Calu3 (cell line): ENCODE measurements around the gene CCT6A. TPM values are rescaled to one million over a fixed set of nuclear protein-coding genes. Genes with fewer than 3 reads are reported as not detected.
"Not testable (repeated sequence)": the region's sequence is repeated elsewhere in the genome, so short reads cannot be mapped to it uniquely, and the experiment has no call there.

ENCODE experiments used
- BruUV-seq: library from RNA; stranded (reverse); fragments of 400-500 nt; replicated peaks from 2 replicates; lab custom pipeline; 2021; lab: Mats Ljungman, UMichigan
- CTCF ChIA-PET: fragments of 300-600 bp; sonication (Branson Sonifier 250); formaldehyde crosslinking; loops from one replicate; lab custom pipeline; 2022; ENCODE audit warnings: antibody characterized with exemption; lab: Charles Lee
- DNase-seq: peaks from one replicate; pipeline ENCODE4 v3.0.0; 2022
- H3K27ac Mint-ChIP-seq: one replicate; pipeline ENCODE4 v1.8.0; 2022; ENCODE audit warnings: mixed read lengths; ENCODE audit not compliant: unreplicated experiment
- H3K27me3 Mint-ChIP-seq: one replicate; pipeline ENCODE4 v1.8.0; 2022; ENCODE audit warnings: mixed read lengths; ENCODE audit not compliant: unreplicated experiment
- H3K36me3 Mint-ChIP-seq: one replicate; pipeline ENCODE4 v1.8.0; 2022; ENCODE audit warnings: mild to moderate bottlenecking, moderate library complexity, mixed read lengths; ENCODE audit not compliant: insufficient read depth, unreplicated experiment
- H3K4me1 Mint-ChIP-seq: one replicate; pipeline ENCODE4 v1.8.0; 2022; ENCODE audit warnings: mild to moderate bottlenecking, low read depth, mixed read lengths; ENCODE audit not compliant: unreplicated experiment
- H3K4me3 Mint-ChIP-seq: one replicate; pipeline ENCODE4 v1.8.0; 2022; ENCODE audit warnings: mild to moderate bottlenecking, low read depth, moderate library complexity, mixed read lengths; ENCODE audit not compliant: unreplicated experiment
- H3K9me3 Mint-ChIP-seq: one replicate; pipeline ENCODE4 v1.8.0; 2022; ENCODE audit warnings: low read depth, mixed read lengths; ENCODE audit not compliant: unreplicated experiment
- intact Hi-C: fragments of 100-400 bp; cut with micrococcal nuclease; formaldehyde crosslinking; loops from one replicate; pipeline ENCODE4 v1.10.0; 2022; ENCODE audit not compliant: unreplicated experiment
- total RNA-seq: library from RNA; stranded (reverse); gene quantifications from 2 replicates; pipeline ENCODE4 v1.2.3, GENCODE V29; 2022
- TF ChIP-seq, protein P1 (sequence below): fragments of 200-600 bp; IDR thresholded peaks from one replicate; pipeline ENCODE4 v1.8.0; 2022; ENCODE audit warnings: antibody characterized with exemption; ENCODE audit not compliant: unreplicated experiment

CCT6A gene
- total RNA-seq, 1 experiment from 2014 or later: 421 TPM

DNA sequence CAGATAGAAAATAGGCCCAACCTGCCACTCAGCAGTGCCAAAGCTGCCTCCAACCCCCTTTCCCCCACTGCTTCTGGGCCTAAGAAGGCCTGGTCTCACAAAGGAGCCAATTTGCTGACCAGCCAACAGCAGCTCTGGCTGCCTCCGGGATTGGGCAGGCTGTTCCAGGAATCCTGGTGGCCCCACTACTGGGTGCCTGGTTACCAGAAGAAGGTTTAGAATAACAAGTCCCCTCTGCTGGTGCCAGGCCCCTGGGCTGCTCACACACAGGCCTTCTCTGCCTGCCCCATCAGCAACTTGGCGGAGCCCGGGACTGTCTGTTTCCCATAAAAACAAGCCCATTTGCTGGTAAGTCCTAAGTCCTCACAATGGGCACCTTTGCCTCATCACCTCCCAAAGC is 40.0 kb downstream of the CCT6A start:
- no TSS peak for BruUV-seq
- no peak overlapping the region for H3K27ac Mint-ChIP-seq
- intact Hi-C loops: no loop called here

DNA sequence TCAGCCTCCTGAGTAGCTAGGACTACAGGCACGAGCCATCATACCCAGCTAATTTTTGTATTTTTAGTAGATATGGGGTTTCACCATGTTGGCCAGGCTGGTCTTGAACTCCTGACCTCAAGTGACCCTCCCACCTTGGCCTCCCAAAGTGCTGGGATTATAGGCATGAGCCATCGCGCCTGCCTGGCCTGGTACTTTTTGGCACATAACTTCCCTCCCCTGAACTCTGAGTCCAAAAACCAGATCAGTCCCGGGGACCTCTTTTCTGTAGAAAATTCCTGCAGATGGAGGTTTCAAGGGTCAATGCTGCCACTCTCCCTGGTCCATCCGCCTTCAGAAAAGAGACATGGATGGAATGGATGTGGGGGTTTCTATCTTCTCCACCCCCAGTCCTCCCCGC is 40.8 kb downstream of the CCT6A start:
- intact Hi-C loops, DNase-seq, H3K4me1 Mint-ChIP-seq, H3K9me3 Mint-ChIP-seq, BruUV-seq, H3K4me3 Mint-ChIP-seq, H3K27ac Mint-ChIP-seq, H3K27me3 Mint-ChIP-seq: not testable (repeated sequence)
- CTCF ChIA-PET: interaction anchor here (0.5 to 1.6 kb wide), 6 partner anchors 16 to 1292 kb away, joined by 3 to 7 read pairs (median 6); partner anchors contain the start of genes CCT6A and PSPH
- peaks cover 50% of the 10 kb centered on the region for H3K36me3 Mint-ChIP-seq

More for the DNA sequence above, 40.0 kb downstream of the CCT6A start:
- TF ChIP-seq, protein P1, sequence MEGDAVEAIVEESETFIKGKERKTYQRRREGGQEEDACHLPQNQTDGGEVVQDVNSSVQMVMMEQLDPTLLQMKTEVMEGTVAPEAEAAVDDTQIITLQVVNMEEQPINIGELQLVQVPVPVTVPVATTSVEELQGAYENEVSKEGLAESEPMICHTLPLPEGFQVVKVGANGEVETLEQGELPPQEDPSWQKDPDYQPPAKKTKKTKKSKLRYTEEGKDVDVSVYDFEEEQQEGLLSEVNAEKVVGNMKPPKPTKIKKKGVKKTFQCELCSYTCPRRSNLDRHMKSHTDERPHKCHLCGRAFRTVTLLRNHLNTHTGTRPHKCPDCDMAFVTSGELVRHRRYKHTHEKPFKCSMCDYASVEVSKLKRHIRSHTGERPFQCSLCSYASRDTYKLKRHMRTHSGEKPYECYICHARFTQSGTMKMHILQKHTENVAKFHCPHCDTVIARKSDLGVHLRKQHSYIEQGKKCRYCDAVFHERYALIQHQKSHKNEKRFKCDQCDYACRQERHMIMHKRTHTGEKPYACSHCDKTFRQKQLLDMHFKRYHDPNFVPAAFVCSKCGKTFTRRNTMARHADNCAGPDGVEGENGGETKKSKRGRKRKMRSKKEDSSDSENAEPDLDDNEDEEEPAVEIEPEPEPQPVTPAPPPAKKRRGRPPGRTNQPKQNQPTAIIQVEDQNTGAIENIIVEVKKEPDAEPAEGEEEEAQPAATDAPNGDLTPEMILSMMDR: no peak
- H3K4me1 Mint-ChIP-seq: no peaks in the 10 kb centered on the region
- DNase-seq: no peak
- H3K4me3 Mint-ChIP-seq: no peak overlapping the region
- no peaks in the 10 kb centered on the region for H3K27me3 Mint-ChIP-seq
- H3K36me3 Mint-ChIP-seq: peaks cover 50% of the 10 kb centered on the region
- CTCF ChIA-PET: interaction anchor here (0.6 kb wide), 1 partner anchor 59 kb away, joined by 3 read pairs; no protein-coding TSS in a partner anchor
- H3K9me3 Mint-ChIP-seq: no peaks in the 10 kb centered on the region

DNA sequence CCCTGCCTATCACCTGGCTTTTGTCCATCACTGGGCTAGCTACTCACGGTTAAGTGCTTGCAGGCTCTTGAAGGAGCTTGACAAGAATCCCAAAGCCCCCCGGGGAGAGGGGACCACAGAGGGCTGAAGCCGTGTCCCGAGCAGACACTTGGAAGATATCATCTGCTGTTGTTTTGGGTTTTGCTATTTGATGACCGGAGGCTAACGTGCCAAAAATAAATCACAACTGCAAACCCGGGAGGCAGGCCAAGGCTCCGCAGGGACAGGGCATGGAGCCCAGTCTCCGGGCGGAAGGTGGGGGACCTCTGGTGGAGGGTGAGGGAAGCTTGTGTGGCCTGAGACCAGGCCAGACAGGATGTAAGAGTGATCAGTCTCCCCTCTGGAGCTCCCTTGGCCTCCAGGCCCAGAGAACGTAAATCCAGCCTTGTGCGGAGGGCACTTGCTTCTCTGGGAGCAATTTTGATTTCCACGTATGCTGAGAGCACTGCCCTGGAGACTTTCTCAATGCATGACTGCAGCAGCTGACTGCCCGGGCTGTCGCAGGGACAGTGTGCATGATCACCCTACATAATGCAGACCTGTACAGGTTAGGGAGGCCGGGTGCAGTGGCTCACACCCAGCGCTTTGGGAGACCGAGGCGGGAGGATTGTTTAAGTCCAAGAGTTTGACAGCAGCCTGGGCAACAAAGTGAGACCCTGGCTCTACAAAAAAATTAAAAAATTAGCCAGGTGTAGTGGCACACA is 41.4 kb downstream of the CCT6A start, which contains the start of gene PHKG1:
Gene PHKG1, minus strand, starts transcription at position 164 of the 743 bp plus-strand sequence. CDS start 4,011 bp downstream, outside the sequence.
- peak; percentile 64 for DNase-seq
- Mint-ChIP-seq H3K36me3 (peaks cover 52% of the 10 kb centered on the region), H3K27ac (peak within 1 kb of the TSS; percentile 20), H3K9me3 (no peaks in the 10 kb centered on the region), H3K27me3 (no peaks in the 10 kb centered on the region), H3K4me1 (no peaks in the 10 kb centered on the region), H3K4me3 (no peak within 1 kb of the TSS)
- CTCF ChIA-PET: interaction anchor here (0.5 to 1.6 kb wide), 7 partner anchors 15 to 1292 kb away, joined by 3 to 7 read pairs (median 5); partner anchors contain the start of genes CCT6A and PSPH
- intact Hi-C loops: no loop called here
- BruUV-seq: no TSS peak
- TF ChIP-seq, protein P1: peak; percentile 68

DNA sequence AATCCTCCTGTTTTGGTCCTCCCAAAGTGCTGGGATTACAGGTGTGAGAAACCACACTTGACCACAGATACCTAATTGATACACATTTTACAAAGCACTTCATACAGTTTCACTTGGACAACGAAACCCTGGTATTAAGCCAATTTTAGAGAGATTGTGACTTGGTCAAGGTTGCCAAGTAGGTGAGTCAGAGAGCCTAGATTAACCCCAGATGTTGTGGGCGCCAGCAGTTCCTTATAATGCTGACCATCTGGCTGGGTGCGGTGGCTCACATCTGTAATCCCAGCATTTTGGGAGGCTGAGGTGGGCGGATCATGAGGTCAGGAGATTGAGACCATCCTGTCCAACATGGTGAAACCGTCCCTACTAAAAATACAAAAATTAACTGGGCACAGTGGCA is 46.1 kb downstream of the CCT6A start:
- Mint-ChIP-seq H3K4me3 (no peak overlapping the region), H3K9me3 (no peaks in the 10 kb centered on the region), H3K27ac (no peak overlapping the region), H3K27me3 (no peaks in the 10 kb centered on the region), H3K4me1 (no peaks in the 10 kb centered on the region), H3K36me3 (peaks cover 81% of the 10 kb centered on the region)
- no peak for DNase-seq
- BruUV-seq: no TSS peak
- CTCF ChIA-PET: interaction anchor here (0.9 kb wide), 1 partner anchor 10 kb away, joined by 4 read pairs; no protein-coding TSS in a partner anchor
- TF ChIP-seq, protein P1: no peak
- intact Hi-C loops: no loop called here

DNA sequence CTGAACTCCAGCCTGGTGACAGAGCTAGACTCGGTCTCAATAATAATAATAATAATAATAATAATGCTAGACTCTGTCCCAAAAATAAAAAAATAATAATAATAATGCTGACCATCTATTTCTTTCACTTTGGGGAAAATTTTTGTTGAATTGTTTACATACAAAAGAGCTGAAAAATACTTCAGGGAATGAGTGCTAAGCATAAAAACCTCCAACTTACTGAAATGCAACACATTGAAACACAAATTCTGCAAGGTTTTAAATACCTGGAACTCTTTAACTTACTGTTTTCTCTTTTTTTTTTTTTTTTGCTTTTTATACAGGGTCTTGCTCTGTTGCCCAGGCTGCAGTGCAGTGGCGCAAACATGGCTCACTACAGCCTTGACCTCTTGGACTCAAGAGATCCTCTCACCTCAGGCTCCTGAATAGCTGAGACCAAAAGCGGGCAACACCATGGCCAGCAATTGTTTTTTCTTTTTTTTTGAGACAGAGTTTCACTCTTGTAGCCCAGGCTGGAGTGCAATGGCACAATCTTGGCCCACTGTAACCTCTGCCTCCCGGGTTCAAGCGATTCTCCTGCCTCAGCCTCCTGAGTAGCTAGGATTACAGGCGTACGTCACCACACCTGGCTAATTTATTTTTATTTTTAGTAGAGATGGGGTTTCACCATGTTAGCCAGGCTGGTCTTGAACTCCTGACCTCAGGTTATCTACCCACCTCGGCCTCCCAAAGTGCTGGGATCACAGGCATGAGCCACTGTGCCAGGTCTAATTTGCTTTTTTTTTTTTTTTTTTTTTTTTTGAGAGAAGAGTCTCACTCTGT is 46.8 kb downstream of the CCT6A start:
- H3K27me3 Mint-ChIP-seq, DNase-seq, H3K9me3 Mint-ChIP-seq, intact Hi-C loops, H3K4me1 Mint-ChIP-seq, H3K4me3 Mint-ChIP-seq, H3K27ac Mint-ChIP-seq, BruUV-seq: not testable (repeated sequence)
- CTCF ChIA-PET: interaction anchor here (0.9 kb wide), 1 partner anchor 10 kb away, joined by 4 read pairs; no protein-coding TSS in a partner anchor
- H3K36me3 Mint-ChIP-seq: peaks cover 81% of the 10 kb centered on the region
